HEK293 (cell line): ENCODE results near the gene ALOX5.

Source experiments
- MYNN ChIP-seq: fragments of 450-650 bp; formaldehyde crosslinking; IDR thresholded peaks from 2 replicates; pipeline ENCODE4 v1.5.1; 2016; ENCODE audit warnings: missing biosample characterization, missing genetic modification characterization, borderline replicate concordance
- ZNF701 ChIP-seq: fragments of 450-650 bp; formaldehyde crosslinking; IDR thresholded peaks from 2 replicates; pipeline ENCODE4 v1.5.1; 2016; ENCODE audit warnings: missing biosample characterization, missing genetic modification characterization

- TF ChIP-seq MYNN (tag by site-specific recombination) (no peak), ZNF701 (tag by site-specific recombination) (no peak)
Observed at GRCh38 chr10:45325116-45325515, 48.9 kb upstream of the ALOX5 start.
